ENCODE measurements around the gene CYGB.

CYGB gene

DNA sequence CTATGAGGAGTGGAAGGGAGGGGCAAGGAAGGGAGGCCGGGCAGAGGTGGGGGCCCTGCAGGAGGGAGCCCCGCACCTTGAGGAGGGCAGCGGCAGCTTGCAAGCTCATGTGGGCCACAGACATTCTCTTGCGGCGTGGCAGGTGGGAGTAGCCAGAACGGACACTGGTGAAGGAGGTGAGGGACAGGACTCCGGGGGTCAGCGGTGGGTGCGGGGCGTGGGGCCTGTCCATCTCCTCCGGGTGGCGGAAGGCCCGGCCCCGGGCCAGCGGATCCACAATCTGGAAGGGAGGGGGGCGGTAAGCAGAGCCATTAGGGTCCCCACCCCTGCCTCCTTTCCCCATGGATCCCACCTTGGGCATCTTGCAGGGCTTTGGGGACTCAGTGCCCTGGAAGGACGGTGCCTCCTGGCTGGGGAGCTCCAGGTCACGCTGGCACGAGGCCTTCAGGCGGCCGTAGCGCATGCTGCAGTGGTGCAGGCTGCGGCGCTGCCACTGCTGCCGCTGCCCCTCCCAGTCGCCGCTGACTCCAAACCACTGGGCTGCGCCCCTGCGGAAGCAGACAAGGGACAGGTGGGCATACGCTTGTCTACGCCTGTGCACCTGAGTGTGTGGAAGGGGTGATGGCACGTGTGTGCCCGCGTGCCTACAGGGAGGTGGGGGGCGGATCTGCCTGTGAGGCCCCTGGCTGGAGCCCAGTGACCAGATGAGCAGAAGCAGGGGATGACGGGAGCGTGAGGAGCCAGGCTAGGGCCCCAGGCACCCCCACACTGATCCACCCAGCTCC is 58.6 kb downstream of the CYGB start:
- DNase-seq (ENCODE audit: low read depth) = no peak

DNA sequence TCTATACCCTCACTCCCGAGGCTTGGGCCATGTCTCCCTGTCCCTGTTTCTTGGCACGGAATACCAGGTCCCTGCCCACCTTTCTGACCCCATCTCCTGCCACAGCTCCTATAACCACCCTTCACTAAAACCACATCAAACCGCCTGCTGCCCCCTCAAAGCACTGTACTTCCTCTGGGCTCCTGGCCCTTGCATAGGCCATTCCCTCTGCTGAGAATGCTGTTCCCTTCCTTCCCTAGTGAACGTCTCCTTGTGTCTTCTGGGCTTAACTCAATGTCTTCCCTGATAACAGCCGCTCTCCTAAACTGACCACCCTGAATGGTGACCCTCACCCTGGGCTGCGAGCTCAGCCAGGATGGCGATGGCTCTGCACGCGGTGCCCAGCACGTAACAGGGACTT is 59.4 kb downstream of the CYGB start:
- no peak for DNase-seq (ENCODE audit: low read depth)

DNA sequence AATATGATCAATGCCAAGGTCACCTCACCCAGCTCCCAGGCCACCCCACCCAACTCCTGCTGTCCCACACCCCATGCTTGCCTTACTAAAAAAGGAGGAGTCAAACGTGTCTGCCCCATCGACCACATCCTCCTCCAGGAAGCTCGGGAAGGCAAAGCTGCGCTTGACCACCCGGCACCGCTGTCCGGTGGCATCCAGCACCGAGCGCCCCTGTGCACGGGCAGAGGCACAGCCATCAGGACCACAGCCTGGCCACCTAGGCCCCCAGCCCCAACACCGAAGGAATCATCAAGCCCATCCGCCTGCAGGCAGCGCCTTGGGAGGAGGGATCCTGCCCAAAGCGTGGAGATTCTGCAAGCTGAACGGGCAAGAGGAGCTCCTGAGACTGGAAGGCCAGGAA is 59.9 kb downstream of the CYGB start:
- DNase-seq (ENCODE audit: low read depth) = no peak

Data from stimulated activated CD4-positive, alpha-beta T cell treated with anti-CD3 and anti-CD28 coated beads, Interleukin-2, amount 100 ng/mL, for 4 hours (primary cell).